GM19455 (cell line): ENCODE measurements around the gene KLF11.

Experiments used
- ATAC-seq: cut with Tn5 transposase; IDR thresholded peaks from one replicate; pipeline ENCODE4 v1.9.1; 2021; ENCODE audit not compliant: unreplicated experiment

Gene KLF11

DNA sequence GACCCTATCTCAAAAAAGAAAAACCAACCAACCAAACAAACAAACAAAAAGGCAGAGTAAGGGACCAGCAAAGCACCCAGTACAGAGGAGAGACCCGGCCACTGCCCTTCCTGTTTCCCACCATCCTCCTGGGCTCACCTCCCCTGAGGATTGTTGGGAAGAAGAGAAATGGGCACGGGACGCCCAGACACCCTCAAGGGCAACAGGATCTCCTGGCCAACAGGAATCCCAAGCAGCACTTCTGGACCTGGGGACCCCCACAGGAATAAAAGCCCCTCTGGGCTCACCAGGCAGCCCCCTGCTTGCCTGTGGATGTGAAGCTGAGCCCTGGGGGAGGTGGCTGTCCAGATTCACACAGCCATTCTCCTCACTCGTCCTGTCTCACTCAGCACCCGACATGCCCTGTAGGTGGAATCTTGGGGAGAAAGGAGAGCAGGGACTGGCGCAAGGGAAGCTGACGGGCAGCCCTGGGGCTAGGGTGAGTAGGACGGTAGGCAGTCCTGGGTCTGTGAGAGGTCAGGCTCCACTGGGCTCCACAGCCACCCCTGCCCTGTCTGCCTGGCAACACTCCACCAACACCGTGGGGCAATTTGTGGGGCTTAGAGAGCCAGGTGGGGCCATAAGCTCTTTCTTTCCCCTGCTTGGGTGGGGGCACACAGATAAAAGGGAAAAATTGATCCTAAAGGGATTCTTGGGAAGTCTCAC is 18.0 kb downstream of the KLF11 start:
- no peak for ATAC-seq

DNA sequence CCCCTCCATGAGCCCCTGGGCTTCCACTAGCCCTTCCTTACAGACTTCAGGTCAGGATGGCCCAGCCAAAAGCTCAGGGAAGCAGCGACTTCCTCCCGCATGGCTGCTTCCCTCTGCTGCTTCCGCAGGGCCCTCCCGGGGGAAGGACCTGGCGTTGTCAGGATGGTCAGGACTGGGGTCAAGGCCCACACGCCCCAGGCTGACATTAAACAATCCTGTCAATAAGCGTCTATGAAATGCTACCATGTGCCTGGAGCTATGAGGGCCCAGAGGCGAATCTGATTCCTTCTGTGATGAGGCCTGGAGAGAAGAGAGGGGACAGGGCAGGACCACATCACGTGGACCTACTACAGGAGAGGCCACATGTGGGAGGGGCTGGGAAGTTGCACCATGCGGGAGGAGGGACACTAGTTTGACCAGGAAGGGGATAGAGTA is 19.6 kb downstream of the KLF11 start:
- ATAC-seq: no peak

GRCh38 chr2:10063566-10063965 is 20.2 kb downstream of the KLF11 start:
- ATAC-seq: no peak

- ATAC-seq: no peak
Measured at GRCh38 chr2:10064932-10065772, 21.8 kb downstream of the KLF11 start.

DNA sequence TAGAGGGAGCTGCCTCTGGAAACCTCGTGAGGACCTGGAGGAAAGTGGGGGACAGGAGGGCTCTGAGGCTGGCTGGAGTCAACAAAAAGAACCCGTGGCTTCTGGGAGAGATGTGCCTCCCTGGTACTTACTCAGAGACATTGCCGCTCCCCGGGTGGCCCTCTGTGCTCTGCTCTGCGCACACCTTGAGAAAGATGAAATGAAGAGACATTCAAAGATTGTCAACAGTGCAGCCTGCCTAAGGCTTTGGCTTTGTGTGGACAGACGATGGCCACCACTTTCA is 22.4 kb downstream of the KLF11 start:
- ATAC-seq: no peak

- ATAC-seq: no peak
Measured at GRCh38 chr2:10067330-10067729, 24.0 kb downstream of the KLF11 start.

- no peak for ATAC-seq
Measured at GRCh38 chr2:10067881-10068280, 24.5 kb downstream of the KLF11 start.

DNA sequence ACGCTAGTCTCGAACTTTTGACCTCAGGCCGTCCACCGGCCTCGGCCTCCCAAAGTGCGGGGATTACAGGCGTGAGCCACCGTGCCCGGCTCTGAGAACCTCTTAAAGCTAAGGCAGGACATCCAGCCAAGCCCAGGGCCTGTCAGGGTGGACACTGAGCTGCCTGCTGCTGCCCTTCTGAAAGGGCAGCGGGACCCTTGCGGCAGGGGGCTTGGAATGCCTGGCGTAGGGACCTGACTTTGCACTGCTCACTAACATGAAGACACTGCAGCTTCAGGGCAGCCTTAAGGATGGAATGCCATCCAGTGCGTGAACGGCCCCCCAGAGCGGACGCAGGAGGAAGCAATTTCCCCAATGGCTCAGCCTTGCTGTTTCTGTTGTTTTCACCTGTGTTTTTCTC is 27.8 kb downstream of the KLF11 start:
- ATAC-seq: no peak

DNA sequence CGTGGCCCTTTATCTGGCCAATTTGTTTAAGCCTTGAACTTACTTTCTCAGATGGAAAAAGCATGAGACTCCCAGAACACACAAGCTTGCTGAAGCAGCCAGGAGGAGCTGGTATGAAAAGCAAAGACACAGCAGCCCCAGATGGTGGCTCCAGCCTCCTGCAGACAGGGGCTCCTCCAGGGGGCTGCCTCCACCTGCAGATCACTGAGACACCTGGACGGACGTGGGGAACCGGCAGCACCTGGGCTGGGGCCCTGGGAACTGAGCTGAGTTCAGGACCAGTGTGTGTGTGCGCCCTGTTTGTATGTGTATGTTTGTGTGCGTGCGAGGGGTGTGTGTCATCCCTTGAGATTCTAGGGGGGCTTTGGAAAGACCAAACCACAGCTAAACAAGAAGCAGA is 28.2 kb downstream of the KLF11 start:
- ATAC-seq: no peak

- peak; percentile 81 for ATAC-seq
Measured at GRCh38 chr2:10072656-10073480, 29.5 kb downstream of the KLF11 start.

GRCh38 chr2:10073706-10074105 is 30.4 kb downstream of the KLF11 start:
- ATAC-seq: no peak

GRCh38 chr2:10075101-10075500 is 31.8 kb downstream of the KLF11 start:
- ATAC-seq: no peak

GRCh38 chr2:10075571-10076209 is 32.3 kb downstream of the KLF11 start:
- ATAC-seq: no peak

DNA sequence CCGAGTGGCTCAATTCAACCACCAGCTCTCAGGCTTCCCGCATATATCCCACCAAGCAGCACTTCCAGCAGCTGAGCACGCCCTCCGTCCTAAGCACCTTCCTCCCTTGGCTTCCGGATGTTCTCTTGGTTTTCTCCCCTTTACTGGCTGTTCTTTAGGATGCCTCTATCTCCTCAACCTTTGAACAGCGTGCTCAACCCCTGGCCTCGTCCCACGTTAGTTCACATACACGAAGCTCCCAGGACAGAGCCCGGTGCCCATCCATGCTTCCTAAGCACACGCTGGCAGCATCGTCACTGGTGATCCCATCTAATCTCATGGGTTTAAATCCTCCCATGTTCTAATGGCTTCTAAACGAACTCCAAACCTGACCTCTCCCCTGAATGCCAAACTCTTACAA is 33.2 kb downstream of the KLF11 start:
- ATAC-seq: no peak

DNA sequence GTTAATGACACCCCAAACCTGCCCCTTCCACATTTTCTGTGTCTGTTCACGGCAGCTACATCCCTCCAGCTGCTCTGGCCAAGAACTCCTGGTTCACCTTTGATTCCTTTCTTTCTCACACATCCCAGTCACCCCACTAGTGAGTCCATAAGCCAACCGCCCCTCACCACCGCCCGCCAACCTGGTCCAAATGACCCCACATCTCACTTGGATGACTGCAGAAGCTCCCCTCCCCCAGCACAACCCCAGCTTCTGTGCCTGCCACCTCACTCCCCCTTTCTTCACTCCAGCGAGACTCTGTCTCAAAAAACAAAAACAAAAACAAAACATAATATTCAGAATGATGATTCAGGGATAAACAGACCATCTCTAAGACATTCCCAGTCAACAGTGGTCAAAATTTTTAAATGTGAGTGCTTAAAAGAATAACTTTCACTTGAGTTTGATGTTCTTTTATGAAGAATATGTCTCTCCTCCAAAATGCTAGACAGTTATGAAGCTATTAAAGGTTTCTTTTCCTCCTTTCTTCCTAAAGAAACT is 33.7 kb downstream of the KLF11 start:
- no peak for ATAC-seq

DNA sequence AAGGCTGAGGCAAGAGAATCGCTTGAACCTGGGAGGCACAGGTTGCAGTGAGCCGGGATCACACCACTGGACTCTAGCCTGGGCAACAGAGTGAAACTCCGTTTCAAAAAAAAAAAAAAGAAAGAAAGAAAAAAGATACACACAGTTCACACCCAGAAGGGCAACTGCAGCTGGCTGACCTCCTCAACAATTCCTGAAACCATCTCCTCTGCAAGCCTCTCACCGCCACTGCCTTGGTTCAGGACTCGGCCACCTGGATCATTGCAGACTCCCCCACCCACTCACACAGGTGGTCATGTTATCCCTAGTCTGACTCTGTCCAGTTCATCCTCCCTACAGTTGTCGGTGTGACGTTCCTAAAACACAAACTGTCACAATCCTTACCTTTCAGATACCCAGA is 34.7 kb downstream of the KLF11 start:
- no peak for ATAC-seq

- ATAC-seq: no peak
Measured at GRCh38 chr2:10078704-10079265, 35.4 kb downstream of the KLF11 start.

- ATAC-seq: no peak
Measured at GRCh38 chr2:10079266-10079869, 36.0 kb downstream of the KLF11 start.

DNA sequence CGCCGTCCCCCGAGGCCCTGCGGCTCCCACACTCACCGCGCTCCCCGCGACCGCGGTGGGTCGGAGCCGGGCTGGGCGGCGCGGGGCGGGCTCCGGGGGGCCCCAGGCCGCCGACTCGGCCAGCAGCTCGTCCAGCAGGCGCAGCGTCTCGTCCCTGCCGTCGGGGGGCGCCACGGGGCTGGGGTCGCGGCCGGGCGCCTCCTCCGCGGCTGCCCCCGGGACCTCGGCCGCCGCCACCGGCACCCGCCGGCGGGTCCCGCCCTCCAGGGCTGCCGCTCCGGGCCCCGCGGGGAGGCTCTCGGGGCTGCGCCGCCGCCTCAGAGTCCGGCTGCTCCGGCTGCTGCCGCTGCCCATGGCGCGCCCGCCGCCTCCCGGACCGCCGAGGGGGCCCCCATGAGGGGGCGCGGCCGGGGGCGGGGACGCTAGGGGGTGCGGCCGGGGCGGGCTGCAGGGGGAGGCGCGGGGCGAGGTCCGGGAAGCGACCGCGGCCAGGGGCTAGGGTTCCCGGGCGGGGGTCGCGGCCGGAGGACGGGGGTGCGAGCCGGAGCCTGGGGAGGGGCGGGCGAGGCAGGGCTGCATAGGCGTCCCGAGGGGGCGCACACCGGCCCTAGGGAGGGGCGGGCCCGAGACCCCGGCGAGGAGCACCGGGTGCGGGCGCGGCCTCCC is 36.7 kb downstream of the KLF11 start, which contains the start of gene CYS1:
TSS of gene CYS1 (minus strand) at position 542 of the 666 bp plus-strand sequence. CDS start at position 354, 188 bp downstream.
- no peak for ATAC-seq
